ENCODE results near the gene NUPR2. TPM values are rescaled to one million over a fixed set of nuclear protein-coding genes. Genes with fewer than 3 reads are reported as not detected.
"Not testable (repeated sequence)": the region's sequence is repeated elsewhere in the genome, so short reads cannot be mapped to it uniquely, and the experiment has no call there.

NUPR2 gene, protein sequence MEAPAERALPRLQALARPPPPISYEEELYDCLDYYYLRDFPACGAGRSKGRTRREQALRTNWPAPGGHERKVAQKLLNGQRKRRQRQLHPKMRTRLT
- total RNA-seq (2022) (not detected in 2 replicates), Bru-seq, nascent RNA (not detected), BruChase-seq, experiment 1, labeled RNA remaining after a 2-hour chase (not detected), BruChase-seq, experiment 2, labeled RNA remaining after a 6-hour chase (not detected)
- long read RNA-seq = 0 reads

DNA sequence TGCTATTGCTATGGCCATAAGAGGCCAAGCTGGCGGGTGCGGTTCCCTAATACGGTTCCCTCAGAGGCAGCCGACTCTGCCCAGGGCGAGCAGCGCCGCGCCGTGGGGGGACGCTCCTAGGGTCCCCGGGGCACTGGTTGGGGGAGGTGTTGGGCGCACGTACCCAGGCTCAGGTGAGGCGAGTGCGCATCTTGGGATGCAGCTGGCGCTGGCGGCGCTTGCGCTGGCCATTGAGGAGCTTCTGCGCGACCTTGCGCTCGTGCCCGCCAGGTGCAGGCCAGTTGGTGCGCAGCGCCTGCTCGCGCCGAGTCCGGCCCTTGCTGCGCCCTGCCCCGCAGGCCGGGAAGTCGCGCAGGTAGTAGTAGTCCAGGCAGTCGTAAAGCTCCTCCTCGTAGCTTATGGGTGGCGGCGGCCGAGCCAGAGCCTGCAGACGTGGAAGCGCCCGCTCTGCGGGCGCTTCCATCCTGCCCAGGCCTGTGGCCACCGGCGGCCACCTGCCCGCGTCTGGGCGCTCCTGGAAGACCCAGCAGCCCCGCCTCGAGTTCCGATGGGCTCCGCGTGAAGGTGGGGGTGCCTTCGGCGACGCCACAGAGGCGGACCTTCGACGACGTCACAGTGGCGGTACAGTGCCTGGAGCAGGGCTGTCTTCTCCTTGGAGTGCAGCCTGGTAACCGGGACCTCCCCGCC lies at the start of gene NUPR2:
Gene NUPR2 (minus strand): TSS at position 566 of the 687 bp plus-strand sequence. CDS start 103 bp downstream, at position 463.
- Mint-ChIP-seq H3K4me3 (ENCODE audit: unreplicated experiment) (no peak within 1 kb of the TSS), H3K9me3 (ENCODE audit: unreplicated experiment) (no peaks in the 10 kb centered on the region), H3K36me3 (ENCODE audit: insufficient read depth, unreplicated experiment) (no peaks in the 10 kb centered on the region), H3K4me1 (ENCODE audit: low read depth, unreplicated experiment) (peaks cover 7% of the 10 kb centered on the region), H3K27ac (ENCODE audit: unreplicated experiment) (no peak within 1 kb of the TSS), H3K27me3 (ENCODE audit: insufficient read depth, unreplicated experiment) (no peaks in the 10 kb centered on the region)
- POLR2A ChIA-PET = no interaction called here
- TF ChIP-seq, protein P1, sequence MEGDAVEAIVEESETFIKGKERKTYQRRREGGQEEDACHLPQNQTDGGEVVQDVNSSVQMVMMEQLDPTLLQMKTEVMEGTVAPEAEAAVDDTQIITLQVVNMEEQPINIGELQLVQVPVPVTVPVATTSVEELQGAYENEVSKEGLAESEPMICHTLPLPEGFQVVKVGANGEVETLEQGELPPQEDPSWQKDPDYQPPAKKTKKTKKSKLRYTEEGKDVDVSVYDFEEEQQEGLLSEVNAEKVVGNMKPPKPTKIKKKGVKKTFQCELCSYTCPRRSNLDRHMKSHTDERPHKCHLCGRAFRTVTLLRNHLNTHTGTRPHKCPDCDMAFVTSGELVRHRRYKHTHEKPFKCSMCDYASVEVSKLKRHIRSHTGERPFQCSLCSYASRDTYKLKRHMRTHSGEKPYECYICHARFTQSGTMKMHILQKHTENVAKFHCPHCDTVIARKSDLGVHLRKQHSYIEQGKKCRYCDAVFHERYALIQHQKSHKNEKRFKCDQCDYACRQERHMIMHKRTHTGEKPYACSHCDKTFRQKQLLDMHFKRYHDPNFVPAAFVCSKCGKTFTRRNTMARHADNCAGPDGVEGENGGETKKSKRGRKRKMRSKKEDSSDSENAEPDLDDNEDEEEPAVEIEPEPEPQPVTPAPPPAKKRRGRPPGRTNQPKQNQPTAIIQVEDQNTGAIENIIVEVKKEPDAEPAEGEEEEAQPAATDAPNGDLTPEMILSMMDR (IDR thresholded peaks at IDR 0.05; ENCODE audit: insufficient read depth in 1 of 2, low read depth in 1 of 2, low read length in 1 of 2, severe bottlenecking in 1 of 2, unreplicated experiment in 1 of 2) = no peak
- no peaks in the 10 kb centered on the region for H3K27me3 ChIP-seq (replicated peaks; ENCODE audit: control insufficient read depth, insufficient read depth, low read length)
- no peak within 1 kb of the TSS for H3K4me3 ChIP-seq (ENCODE audit: low read depth, low read length)
- H3K36me3 ChIP-seq (ENCODE audit: control insufficient read depth, insufficient read depth, low read length) = no peaks in the 10 kb centered on the region
- H3K4me1 ChIP-seq = peaks cover 18% of the 10 kb centered on the region
- intact Hi-C loops (cut with micrococcal nuclease; ENCODE audit: unreplicated experiment) = no loop called here
- CTCF ChIA-PET = no interaction called here
- DNase-seq = no peak
- H3K9me3 ChIP-seq = no peaks in the 10 kb centered on the region
- BruUV-seq (replicated peaks) = no TSS peak

DNA sequence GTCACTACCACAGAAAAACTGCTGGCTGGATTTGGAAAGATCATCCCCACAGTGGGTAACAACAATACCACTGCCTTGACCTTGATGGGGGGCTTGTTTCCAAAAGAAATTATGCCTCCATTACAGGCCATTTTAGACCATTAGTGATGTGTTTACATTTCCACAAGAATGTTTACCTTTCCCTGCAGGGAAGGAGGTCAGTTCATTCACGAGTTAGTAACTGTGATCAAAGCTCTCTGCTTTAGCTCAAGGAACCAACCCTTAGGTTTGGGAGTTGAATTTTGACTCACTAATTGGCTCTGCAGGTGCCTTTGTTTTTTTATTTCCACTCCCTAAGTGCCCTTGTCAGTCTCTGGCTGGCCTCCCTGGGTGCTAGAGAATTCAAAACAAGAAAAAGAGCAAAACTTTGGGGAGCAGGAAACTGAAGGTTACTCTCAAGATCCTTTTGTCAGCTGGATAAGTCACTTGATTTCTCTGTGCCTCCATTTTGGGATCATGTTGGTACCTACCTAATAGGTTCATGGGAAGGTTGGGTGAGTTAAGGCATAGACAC lies 41.1 kb upstream of the NUPR2 start:
- ChIA-PET CTCF (no interaction called here), POLR2A (no interaction called here)
- no peaks in the 10 kb centered on the region for H3K36me3 ChIP-seq (ENCODE audit: control insufficient read depth, insufficient read depth, low read length)
- BruUV-seq (replicated peaks) = no TSS peak
- no peak overlapping the region for H3K27ac Mint-ChIP-seq (ENCODE audit: unreplicated experiment)
- H3K27me3 Mint-ChIP-seq (ENCODE audit: insufficient read depth, unreplicated experiment) = no peaks in the 10 kb centered on the region
- intact Hi-C loops (cut with micrococcal nuclease; ENCODE audit: unreplicated experiment) = no loop called here
- no peaks in the 10 kb centered on the region for H3K9me3 ChIP-seq
- H3K9me3 Mint-ChIP-seq (ENCODE audit: unreplicated experiment) = peaks cover 40% of the 10 kb centered on the region
- H3K4me3 Mint-ChIP-seq (ENCODE audit: unreplicated experiment) = no peak overlapping the region
- no peaks in the 10 kb centered on the region for H3K36me3 Mint-ChIP-seq (ENCODE audit: insufficient read depth, unreplicated experiment)
- H3K4me3 ChIP-seq (ENCODE audit: low read depth, low read length) = no peak overlapping the region
- TF ChIP-seq, protein P1 (IDR thresholded peaks at IDR 0.05; ENCODE audit: insufficient read depth in 1 of 2, low read depth in 1 of 2, low read length in 1 of 2, severe bottlenecking in 1 of 2, unreplicated experiment in 1 of 2) = no peak
- H3K4me1 Mint-ChIP-seq (ENCODE audit: low read depth, unreplicated experiment) = no peaks in the 10 kb centered on the region
- DNase-seq = no peak
- no peaks in the 10 kb centered on the region for H3K4me1 ChIP-seq
- H3K27me3 ChIP-seq (replicated peaks; ENCODE audit: control insufficient read depth, insufficient read depth, low read length) = no peaks in the 10 kb centered on the region

DNA sequence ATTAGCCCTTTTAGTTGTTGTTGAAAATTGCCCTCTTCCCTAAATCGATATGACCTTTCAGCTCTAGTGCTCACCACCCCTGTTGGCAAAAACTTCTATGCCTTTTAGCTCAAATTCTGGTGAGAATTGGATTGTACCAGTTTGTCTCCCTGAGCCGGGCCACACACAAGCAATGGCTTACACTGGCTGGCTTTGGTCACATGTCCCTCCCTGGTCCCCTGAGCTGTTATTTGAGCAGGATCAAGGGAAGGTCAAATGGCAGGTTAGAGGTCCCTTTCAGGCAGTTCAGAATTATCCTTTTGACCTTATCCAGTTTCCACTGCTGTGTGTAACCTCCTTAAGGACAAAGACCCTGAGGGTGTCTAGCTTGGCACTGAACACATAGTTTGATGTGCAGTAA lies 14.8 kb upstream of the NUPR2 start:
- H3K27ac Mint-ChIP-seq (ENCODE audit: unreplicated experiment); H3K4me3 ChIP-seq (ENCODE audit: low read depth, low read length); H3K36me3 Mint-ChIP-seq (ENCODE audit: insufficient read depth, unreplicated experiment); BruUV-seq (replicated peaks); H3K36me3 ChIP-seq (ENCODE audit: control insufficient read depth, insufficient read depth, low read length); H3K9me3 ChIP-seq; H3K4me1 Mint-ChIP-seq (ENCODE audit: low read depth, unreplicated experiment); DNase-seq; H3K4me3 Mint-ChIP-seq (ENCODE audit: unreplicated experiment); POLR2A ChIA-PET; H3K9me3 Mint-ChIP-seq (ENCODE audit: unreplicated experiment); H3K27me3 ChIP-seq (replicated peaks; ENCODE audit: control insufficient read depth, insufficient read depth, low read length); CTCF ChIA-PET; H3K27me3 Mint-ChIP-seq (ENCODE audit: insufficient read depth, unreplicated experiment); H3K4me1 ChIP-seq; intact Hi-C loops (cut with micrococcal nuclease; ENCODE audit: unreplicated experiment): not testable (repeated sequence)

Data from Caco-2 (cell line).